Neuronal stem cell (in vitro differentiated cells): Measurements from ENCODE around the gene SLC41A3.

Experiments
- DNase-seq: peaks from one replicate; pipeline ENCODE4 v3.0.0-alpha.2; 2013; ENCODE audit warnings: low spot score
- H2AFZ ChIP-seq: one replicate; pipeline ENCODE4 v1.6.1; 2013; ENCODE audit warnings: mild to moderate bottlenecking, low read length, inconsistent platforms
- H2AK5ac ChIP-seq: 2 replicates; pipeline ENCODE4 v1.6.1; 2013; ENCODE audit warnings: low read depth, mild to moderate bottlenecking, inconsistent platforms, low read length, moderate library complexity, mixed read lengths
- H2BK120ac ChIP-seq: 2 replicates; pipeline ENCODE4 v1.6.1; 2013; ENCODE audit warnings: low read depth, mild to moderate bottlenecking, inconsistent platforms, low read length, moderate library complexity, mixed read lengths
- H2BK12ac ChIP-seq: one replicate; pipeline ENCODE4 v1.6.1; 2013; ENCODE audit warnings: low read length, inconsistent platforms
- H2BK15ac ChIP-seq: 2 replicates; pipeline ENCODE4 v1.6.1; 2013; ENCODE audit warnings: mild to moderate bottlenecking, low read length, inconsistent platforms, mixed read lengths
- H2BK5ac ChIP-seq: one replicate; pipeline ENCODE4 v1.6.1; 2013; ENCODE audit warnings: inconsistent platforms, mild to moderate bottlenecking, low read length, moderate library complexity
- H3K14ac ChIP-seq: one replicate; pipeline ENCODE4 v1.6.1; 2013; ENCODE audit warnings: low read length, inconsistent platforms
- H3K18ac ChIP-seq: 2 replicates; pipeline ENCODE4 v1.6.1; 2013; ENCODE audit warnings: low read length, inconsistent platforms
- H3K23ac ChIP-seq: 2 replicates; pipeline ENCODE4 v1.6.1; 2013; ENCODE audit warnings: low read depth, mild to moderate bottlenecking, mixed read lengths, low read length, inconsistent platforms; ENCODE audit not compliant: poor library complexity
- H3K27ac ChIP-seq: replicated peaks from 3 replicates; pipeline ENCODE4 v1.5.1; 2013; ENCODE audit warnings: low read length, inconsistent platforms
- H3K27me3 ChIP-seq, 3 experiments: 2 replicates each; pipeline ENCODE4 v1.6.1; 2013; ENCODE audit warnings: low read length in 3 of 3, mild to moderate bottlenecking in 2 of 3, inconsistent platforms in 1 of 3, low read depth in 1 of 3, mixed read lengths in 1 of 3, moderate library complexity in 1 of 3; ENCODE audit not compliant: control insufficient read depth in 3 of 3, insufficient read depth in 3 of 3
- H3K36me3 ChIP-seq, 2 donors: replicated peaks in 1 of 2; 2 replicates each; pipeline ENCODE4 v1.6.1; 2013; ENCODE audit warnings: low read length in 2 of 2; ENCODE audit not compliant: control insufficient read depth in 2 of 2, insufficient read depth in 2 of 2
- H3K4ac ChIP-seq: 2 replicates; pipeline ENCODE4 v1.6.1; 2013; ENCODE audit warnings: inconsistent platforms, mild to moderate bottlenecking, low read length, moderate library complexity
- H3K4me1 ChIP-seq, 2 donors: 1 replicate in 1 of 2; 2 replicates in 1 of 2; pipeline ENCODE4 v1.6.1; 2013; ENCODE audit warnings: low read length in 2 of 2, low read depth in 1 of 2; ENCODE audit not compliant: control insufficient read depth in 2 of 2, insufficient read depth in 1 of 2
- H3K4me2 ChIP-seq: one replicate; pipeline ENCODE4 v1.6.1; 2013; ENCODE audit warnings: mild to moderate bottlenecking, low read length, inconsistent platforms; ENCODE audit not compliant: insufficient read depth, poor library complexity, severe bottlenecking
- H3K4me3 ChIP-seq, 2 donors: 2 replicates each; pipeline ENCODE4 v1.5.1; 2013; ENCODE audit warnings: low read length in 2 of 2, mild to moderate bottlenecking in 2 of 2, inconsistent platforms in 1 of 2, moderate library complexity in 1 of 2
- H3K79me1 ChIP-seq: one replicate; pipeline ENCODE4 v1.6.1; 2013; ENCODE audit warnings: low read depth, mild to moderate bottlenecking, inconsistent platforms, low read length, moderate library complexity
- H3K9ac ChIP-seq: one replicate; pipeline ENCODE4 v1.6.1; 2013; ENCODE audit warnings: mild to moderate bottlenecking, low read depth, low read length, inconsistent platforms; ENCODE audit not compliant: poor library complexity
- H3K9me3 ChIP-seq, 2 donors: replicated peaks in 1 of 2; 2 replicates each; pipeline versions ENCODE3 to v1.6.1; 2013; ENCODE audit warnings: low read length in 2 of 2, mild to moderate bottlenecking in 2 of 2, inconsistent platforms in 1 of 2, low read depth in 1 of 2, mixed read lengths in 1 of 2, moderate library complexity in 1 of 2; ENCODE audit not compliant: control insufficient read depth in 2 of 2, insufficient read depth in 1 of 2
- H4K8ac ChIP-seq: one replicate; pipeline ENCODE4 v1.6.1; 2013; ENCODE audit warnings: low read depth, mild to moderate bottlenecking, inconsistent platforms, low read length, moderate library complexity
- H4K91ac ChIP-seq: one replicate; pipeline ENCODE4 v1.6.1; 2013; ENCODE audit warnings: low read length, low read depth, mild to moderate bottlenecking, inconsistent platforms; ENCODE audit not compliant: poor library complexity
- WGBS, 2 donors: extraction: QIAGEN DNeasy Blood & Tissue Kit; methylation state at CpG; one replicate each; pipeline ENCODE4 v1.1.7; 2013; ENCODE audit warnings: missing lambda C conversion rate in 2 of 2, mixed read lengths in 1 of 2; ENCODE audit not compliant: insufficient read length in 2 of 2, insufficient replicate concordance in 1 of 2; ENCODE audit errors: extremely low coverage in 2 of 2; 5-methylcytosine and 5-hydroxymethylcytosine counted together

SLC41A3 gene

GRCh38 chr3:126005951-126006350 lies 78.0 kb downstream of the SLC41A3 start:
- no peak overlapping the region for H2AK5ac ChIP-seq
- no CpG with 5 or more reads among the region's 3 CpGs for WGBS, 2 donors
- DNase-seq: no peak

GRCh38 chr3:126004692-126005091 lies 79.2 kb downstream of the SLC41A3 start:
- Histone ChIP-seq H3K9me3 (peaks cover 0 to 5% of the 10 kb centered on the region in 2 donors), H3K4me1 (peaks cover 0 to 3% of the 10 kb centered on the region in 2 donors), H3K18ac (peak overlapping the region; percentile 44), H3K9ac (no peak overlapping the region), H3K4ac (no peak overlapping the region), H2BK15ac (no peak overlapping the region), H3K14ac (no peak overlapping the region), H2BK120ac (no peak overlapping the region), H2BK5ac (no peak overlapping the region), H3K23ac (no peak overlapping the region), H3K4me3 (no peak overlapping the region), H4K8ac (no peak overlapping the region), H3K4me2 (no peak overlapping the region), H3K36me3 (peaks cover 13 to 46% of the 10 kb centered on the region in 2 donors), H3K27me3 (peaks cover 0 to 1% (median 0%) of the 10 kb centered on the region in 3 experiments), H3K27ac (no peak overlapping the region), H2BK12ac (no peak overlapping the region), H2AK5ac (no peak overlapping the region), H2AFZ (no peak overlapping the region), H4K91ac (no peak overlapping the region), H3K79me1 (no peaks in the 10 kb centered on the region)
- WGBS, 2 donors: no CpG with 5 or more reads among the region's 7 CpGs
- no peak for DNase-seq

More at GRCh38 chr3:126005951-126006350, 78.0 kb downstream of the SLC41A3 start:
- no peak overlapping the region for H4K91ac ChIP-seq
- H2BK120ac ChIP-seq: no peak overlapping the region
- peaks cover 0 to 5% of the 10 kb centered on the region in 2 donors for H3K9me3 ChIP-seq
- no peak overlapping the region for H3K27ac ChIP-seq
- no peak overlapping the region for H2BK15ac ChIP-seq
- H3K9ac ChIP-seq: no peak overlapping the region
- no peak overlapping the region for H2BK12ac ChIP-seq
- H3K36me3 ChIP-seq: peaks cover 13 to 55% of the 10 kb centered on the region in 2 donors
- no peak overlapping the region for H3K4me2 ChIP-seq
- H2BK5ac ChIP-seq: no peak overlapping the region
- H2AFZ ChIP-seq: no peak overlapping the region
- H3K14ac ChIP-seq: no peak overlapping the region
- no peak overlapping the region for H3K4ac ChIP-seq
- no peak overlapping the region for H3K18ac ChIP-seq
- peaks cover 0 to 3% of the 10 kb centered on the region in 2 donors for H3K4me1 ChIP-seq
- H3K27me3 ChIP-seq: peaks cover 0 to 1% (median 0%) of the 10 kb centered on the region in 3 experiments
- H3K23ac ChIP-seq: no peak overlapping the region
- no peaks in the 10 kb centered on the region for H3K79me1 ChIP-seq
- H4K8ac ChIP-seq: no peak overlapping the region
- no peak overlapping the region for H3K4me3 ChIP-seq

- Histone ChIP-seq H3K4ac (no peak overlapping the region), H3K23ac (no peak overlapping the region), H2BK12ac (no peak overlapping the region), H3K4me3 (no peak overlapping the region), H3K36me3 (peaks cover 13 to 44% of the 10 kb centered on the region in 2 donors), H3K4me2 (no peak overlapping the region), H3K18ac (no peak overlapping the region), H4K8ac (no peak overlapping the region), H3K79me1 (no peaks in the 10 kb centered on the region), H4K91ac (no peak overlapping the region), H2AFZ (no peak overlapping the region), H3K27ac (no peak overlapping the region), H3K9ac (no peak overlapping the region), H2BK5ac (no peak overlapping the region), H3K4me1 (peaks cover 0 to 3% of the 10 kb centered on the region in 2 donors), H3K9me3 (peaks cover 0 to 5% of the 10 kb centered on the region in 2 donors), H2BK120ac (no peak overlapping the region), H3K14ac (no peak overlapping the region), H2AK5ac (no peak overlapping the region), H3K27me3 (peaks cover 0 to 1% (median 0%) of the 10 kb centered on the region in 3 experiments), H2BK15ac (no peak overlapping the region)
- no CpG with 5 or more reads among the region's 6 CpGs for WGBS, 2 donors
- no peak for DNase-seq
Observed at GRCh38 chr3:126004217-126004616, 79.7 kb downstream of the SLC41A3 start.

GRCh38 chr3:126003447-126004190 lies 80.3 kb downstream of the SLC41A3 start:
- DNase-seq: no peak
- peaks cover 0 to 1% (median 0%) of the 10 kb centered on the region in 3 experiments for H3K27me3 ChIP-seq
- H3K79me1 ChIP-seq: no peaks in the 10 kb centered on the region
- H3K27ac ChIP-seq: no peak overlapping the region
- peak overlapping the region; percentile 63 for H2AK5ac ChIP-seq
- peak overlapping the region; percentile 6 for H3K14ac ChIP-seq
- peaks cover 0 to 5% of the 10 kb centered on the region in 2 donors for H3K9me3 ChIP-seq
- no peak overlapping the region for H4K8ac ChIP-seq
- no CpG with 5 or more reads among the region's 10 CpGs for WGBS, 2 donors
- no peak overlapping the region for H3K4ac ChIP-seq
- H3K23ac ChIP-seq: peak overlapping the region; percentile 29
- no peak overlapping the region for H2BK15ac ChIP-seq
- no peak overlapping the region for H2AFZ ChIP-seq
- H3K4me2 ChIP-seq: no peak overlapping the region
- H2BK5ac ChIP-seq: peak overlapping the region; percentile 39
- H3K18ac ChIP-seq: no peak overlapping the region
- H3K36me3 ChIP-seq: peaks cover 13 to 38% of the 10 kb centered on the region in 2 donors
- H3K4me3 ChIP-seq: no peak overlapping the region
- no peak overlapping the region for H2BK12ac ChIP-seq
- H2BK120ac ChIP-seq: no peak overlapping the region
- H3K9ac ChIP-seq: no peak overlapping the region
- no peak overlapping the region for H4K91ac ChIP-seq
- peaks cover 0 to 3% of the 10 kb centered on the region in 2 donors for H3K4me1 ChIP-seq
